Stimulated activated CD4-positive, alpha-beta T cell treated with anti-CD3 and anti-CD28 coated beads, Interleukin-1b, Interleukin-23, amount 100 ng/mL, for 24 hours (primary cell): ENCODE data around the gene MACROH2A1.

ENCODE experiments used
- DNase-seq, 4 experiments: peaks; one replicate each; pipeline ENCODE4 v3.0.0-alpha.2; 2020; ENCODE audit warnings: low read depth in 4 of 4, low spot score in 1 of 4

The MACROH2A1 gene

DNA sequence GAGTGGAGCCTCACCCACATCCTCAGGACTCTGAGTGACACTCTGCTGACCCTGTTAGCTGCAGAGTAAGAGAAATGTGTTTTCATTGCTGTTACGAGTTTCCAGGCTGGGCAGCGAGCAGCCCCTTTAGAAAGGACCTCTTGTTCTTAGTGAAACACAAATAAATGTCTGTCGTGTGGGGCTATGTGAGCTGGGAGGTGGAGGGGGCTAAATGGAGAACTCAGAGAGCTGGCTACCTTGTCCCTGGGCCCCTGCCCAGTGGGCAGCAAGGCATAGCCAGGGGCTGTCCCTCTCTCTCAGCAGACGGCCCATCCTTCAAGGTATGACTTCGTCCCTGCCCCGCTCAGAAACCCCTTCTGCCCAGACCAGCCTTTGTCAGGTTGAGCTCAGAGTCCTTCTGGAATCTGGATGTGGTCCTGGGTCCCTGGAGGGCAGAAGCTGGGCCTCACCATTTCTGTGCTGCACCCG, 38.0 kb upstream of the MACROH2A1 start:
- no peak for DNase-seq

DNA sequence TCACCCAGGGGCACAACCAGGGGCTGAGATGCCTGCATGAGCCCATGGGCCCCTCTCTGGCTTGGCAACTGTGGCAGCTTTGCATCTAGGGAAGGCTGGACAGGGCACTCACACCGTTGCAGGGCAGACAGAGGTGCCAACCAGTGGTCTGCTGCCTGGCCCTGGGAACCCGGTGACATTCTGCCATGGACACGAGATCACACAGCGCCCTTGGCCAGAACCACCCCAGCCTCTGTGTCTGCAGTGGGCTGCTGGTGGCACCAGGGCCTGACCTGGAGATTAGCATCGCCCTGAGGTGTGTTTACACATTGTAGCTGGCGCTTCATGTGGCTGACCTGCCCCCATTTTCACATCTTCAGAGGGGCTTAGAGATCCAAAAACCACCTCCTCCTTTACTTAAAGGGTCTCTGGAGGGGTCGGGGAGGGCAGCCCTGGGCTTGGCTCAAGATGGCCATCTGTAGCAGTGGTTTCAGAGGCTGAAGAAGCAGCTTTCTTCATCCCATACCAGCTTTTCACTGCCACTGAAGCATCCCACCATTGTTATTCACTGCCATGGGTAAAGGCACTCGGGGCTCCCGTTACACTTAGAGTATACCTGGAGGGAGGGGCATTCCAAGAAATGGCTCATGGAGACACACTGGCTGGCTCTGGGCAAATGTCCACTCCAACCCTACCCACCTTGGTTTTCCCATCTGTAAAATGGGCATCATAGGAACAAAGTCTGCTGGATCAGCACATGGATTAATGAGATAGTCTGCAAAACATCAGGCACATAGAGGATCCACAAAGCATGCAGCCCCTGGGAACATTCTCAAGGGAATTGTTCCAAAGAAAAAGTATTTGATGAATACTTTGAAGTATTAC, 36.7 kb upstream of the MACROH2A1 start:
- DNase-seq: no peak

DNA sequence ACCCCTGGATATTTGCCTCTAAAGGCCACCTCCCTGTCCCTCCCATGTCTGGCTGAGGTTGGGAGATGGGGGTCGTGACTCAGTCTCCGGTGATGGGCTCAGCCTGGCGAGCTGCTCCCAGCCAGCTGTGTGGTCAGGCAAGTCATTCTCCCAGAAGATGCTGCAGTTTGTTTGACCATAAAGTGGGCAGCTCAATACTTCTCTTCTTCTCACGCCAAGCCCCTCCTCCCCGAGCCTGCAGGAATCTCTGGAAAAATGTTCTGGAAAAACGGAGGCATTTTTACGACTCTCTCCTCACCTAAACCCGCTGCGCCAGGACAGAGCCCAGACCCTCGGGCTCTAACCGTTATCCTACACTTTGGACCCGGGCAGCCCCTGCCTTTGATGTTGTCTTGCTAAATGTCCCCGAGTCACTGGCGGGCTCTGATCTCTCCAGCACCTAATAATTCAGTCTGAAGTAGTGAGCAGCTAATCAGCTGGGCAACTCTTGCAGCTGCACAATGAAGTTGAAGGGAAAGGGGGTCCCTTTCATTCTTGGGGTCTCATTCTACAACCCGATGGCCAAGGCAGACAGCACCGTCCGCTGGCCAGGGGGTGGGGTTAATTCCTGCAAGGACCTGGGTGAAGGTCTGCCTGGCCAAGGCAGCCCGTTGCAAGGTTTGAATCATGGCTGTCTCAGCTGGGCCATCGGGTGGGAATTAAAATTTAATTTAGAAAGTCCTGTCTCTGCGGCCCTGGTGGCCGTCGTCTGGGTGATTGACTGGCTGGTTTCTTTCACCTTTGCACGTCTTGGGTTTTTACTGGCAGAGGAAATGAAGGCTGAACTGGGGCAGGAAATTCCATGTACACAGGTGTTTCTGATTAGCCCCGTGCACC, 35.8 kb upstream of the MACROH2A1 start:
- no peak for DNase-seq

- no peak for DNase-seq
Observed at GRCh38 chr5:135433681-135434426, 34.8 kb upstream of the MACROH2A1 start.

GRCh38 chr5:135432113-135432512, 33.1 kb upstream of the MACROH2A1 start:
- no peak for DNase-seq

- no peak for DNase-seq
Observed at GRCh38 chr5:135430135-135430437, 31.1 kb upstream of the MACROH2A1 start.

DNA sequence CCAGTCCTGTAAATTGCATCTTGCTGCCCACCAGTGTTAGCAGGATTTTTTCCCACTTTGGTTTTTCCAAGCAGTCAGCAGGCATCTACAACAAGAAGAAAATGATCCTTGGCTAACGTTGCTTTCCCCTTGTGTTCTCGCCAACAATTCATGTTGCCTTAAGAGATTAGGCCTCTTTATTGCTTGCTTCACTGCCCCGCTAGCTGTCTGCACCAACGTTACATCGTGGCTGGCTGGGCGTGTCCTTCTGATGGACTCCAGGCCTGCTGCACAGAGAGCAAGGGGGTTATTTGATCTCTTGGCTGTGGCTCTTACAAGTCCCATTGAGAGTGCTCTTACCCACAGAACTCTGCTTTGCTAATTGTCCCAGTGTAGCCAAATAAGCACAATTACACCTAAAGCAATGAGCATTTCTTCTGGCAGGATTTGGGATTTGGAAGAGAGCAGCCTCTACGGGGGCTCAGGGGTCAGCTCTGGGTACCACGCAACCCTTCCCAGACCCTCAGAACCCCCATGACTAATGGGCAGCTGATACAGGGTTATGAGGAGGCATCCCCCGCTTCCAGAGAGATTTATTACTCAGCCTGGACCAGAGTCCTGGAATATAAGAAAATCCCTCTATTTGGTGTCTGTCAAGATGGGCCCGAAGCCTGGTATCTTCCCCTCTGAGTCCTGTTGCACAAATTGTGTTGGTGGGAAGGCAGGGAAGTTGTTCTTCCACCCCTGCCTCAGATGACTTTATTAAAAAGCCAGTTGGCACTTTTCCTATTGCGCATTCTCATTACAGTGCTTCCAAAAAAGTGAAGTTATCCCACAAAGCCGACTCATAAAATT, 30.5 kb upstream of the MACROH2A1 start:
- DNase-seq: no peak

- no peak for DNase-seq
Observed at GRCh38 chr5:135428586-135428985, 29.6 kb upstream of the MACROH2A1 start.

DNA sequence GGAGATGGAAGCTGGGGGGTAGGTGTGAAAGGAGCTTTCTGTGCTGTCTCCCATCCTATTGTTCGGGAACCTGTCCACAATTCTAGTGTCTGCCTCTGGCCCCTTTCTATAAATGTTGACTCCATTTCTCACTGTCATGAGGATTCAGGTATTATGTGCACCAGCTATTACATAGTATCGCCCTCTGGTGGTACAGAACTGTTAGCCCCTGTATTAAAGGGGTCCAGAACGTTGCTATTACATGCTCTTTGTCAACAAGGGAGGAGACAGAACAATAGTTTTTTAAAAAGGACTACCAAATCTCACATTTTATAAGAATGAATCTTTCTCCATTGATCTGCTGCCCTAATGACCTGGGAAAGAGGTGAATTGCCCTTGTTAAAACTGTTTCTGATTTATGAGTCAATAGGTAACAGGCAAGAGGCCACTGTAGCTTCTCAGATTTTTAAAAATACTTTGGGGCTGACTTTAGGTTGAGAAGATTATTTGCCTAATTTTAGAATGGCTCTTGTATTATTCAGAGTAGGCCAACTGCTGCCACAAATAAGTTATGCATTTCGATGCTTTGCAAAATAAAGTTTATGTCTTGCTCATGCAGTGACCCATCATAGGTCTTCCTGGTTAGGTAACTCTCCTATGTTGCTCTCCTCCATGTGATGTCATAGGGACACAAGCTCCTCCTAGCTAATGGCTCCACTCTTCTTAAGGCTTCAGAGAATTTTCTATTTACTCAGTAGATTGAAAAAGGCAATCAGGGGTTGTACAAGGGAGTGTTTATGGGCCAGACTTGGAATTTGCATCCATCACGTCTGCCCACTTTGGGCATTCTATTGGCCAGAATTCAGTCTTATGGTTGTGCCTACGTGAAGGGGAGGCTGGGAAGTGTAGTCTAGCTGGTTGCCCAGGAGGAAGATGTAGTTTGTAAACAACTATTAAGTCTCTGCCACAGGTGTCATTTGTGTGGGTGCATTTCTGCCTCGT, 27.4 kb upstream of the MACROH2A1 start:
- DNase-seq: no peak

DNA sequence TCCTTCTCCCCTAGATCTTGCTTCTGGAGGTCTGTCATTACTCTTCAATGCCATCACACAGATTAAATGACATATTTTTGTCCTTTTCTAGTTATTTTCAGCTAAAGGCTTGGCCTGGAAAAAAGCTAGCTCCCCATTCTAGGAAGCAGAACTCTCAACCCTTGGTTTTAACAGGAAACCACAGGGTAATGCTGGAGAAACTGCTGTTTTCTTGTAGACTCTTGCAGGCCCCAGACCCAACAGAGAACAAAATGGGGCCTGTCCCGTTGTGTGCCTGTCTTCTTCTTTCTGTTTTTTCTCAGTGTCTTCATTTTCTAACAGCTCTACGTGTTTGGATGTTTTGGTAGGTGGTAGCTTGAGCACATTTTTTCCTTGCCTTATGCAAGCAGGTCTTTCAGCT, 26.6 kb upstream of the MACROH2A1 start:
- DNase-seq: no peak

GRCh38 chr5:135423846-135424168, 24.8 kb upstream of the MACROH2A1 start:
- DNase-seq: no peak

- DNase-seq: no peak
Observed at GRCh38 chr5:135423146-135423845, 24.3 kb upstream of the MACROH2A1 start.

DNA sequence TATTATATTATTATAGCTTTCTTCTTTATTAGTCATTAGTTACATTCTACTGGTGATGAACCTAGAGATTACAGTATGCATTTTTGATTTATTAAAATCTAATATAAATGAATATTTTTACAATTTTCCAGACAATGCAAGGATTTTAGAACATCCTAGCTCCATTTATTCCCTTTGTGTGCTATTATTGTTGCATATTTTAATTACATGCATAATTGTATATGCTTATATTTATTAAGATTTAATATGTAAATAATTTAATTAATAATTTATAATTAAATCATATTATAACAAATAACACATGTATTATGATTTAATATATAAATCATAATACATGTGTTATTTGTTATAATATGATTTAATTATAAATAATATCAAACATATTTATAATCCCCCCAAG, 23.4 kb upstream of the MACROH2A1 start:
- no peak for DNase-seq

GRCh38 chr5:135417083-135417482, 18.1 kb upstream of the MACROH2A1 start:
- DNase-seq: no peak

GRCh38 chr5:135405082-135405481, 6.1 kb upstream of the MACROH2A1 start:
- DNase-seq: no peak

DNA sequence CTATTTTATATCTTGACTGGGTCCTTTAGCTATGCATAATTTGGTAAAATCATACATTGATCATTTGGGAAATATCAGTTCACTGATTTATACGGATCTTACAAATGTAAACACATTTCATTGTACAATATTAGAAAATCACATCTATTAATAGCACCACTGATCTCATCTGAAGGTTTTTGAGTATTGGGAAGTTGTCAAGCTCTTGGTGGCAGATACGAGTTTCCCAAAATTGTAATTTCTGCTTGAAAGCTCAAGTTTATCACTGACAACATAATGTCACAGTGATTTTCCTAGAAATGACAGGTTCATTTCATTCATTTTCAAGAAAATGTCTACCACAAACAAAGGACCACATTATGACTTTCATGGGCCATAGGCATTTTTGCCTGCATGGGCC, 3.0 kb upstream of the MACROH2A1 start:
- no peak for DNase-seq

- DNase-seq: no peak
Observed at GRCh38 chr5:135400866-135401265, 1.8 kb upstream of the MACROH2A1 start.

DNA sequence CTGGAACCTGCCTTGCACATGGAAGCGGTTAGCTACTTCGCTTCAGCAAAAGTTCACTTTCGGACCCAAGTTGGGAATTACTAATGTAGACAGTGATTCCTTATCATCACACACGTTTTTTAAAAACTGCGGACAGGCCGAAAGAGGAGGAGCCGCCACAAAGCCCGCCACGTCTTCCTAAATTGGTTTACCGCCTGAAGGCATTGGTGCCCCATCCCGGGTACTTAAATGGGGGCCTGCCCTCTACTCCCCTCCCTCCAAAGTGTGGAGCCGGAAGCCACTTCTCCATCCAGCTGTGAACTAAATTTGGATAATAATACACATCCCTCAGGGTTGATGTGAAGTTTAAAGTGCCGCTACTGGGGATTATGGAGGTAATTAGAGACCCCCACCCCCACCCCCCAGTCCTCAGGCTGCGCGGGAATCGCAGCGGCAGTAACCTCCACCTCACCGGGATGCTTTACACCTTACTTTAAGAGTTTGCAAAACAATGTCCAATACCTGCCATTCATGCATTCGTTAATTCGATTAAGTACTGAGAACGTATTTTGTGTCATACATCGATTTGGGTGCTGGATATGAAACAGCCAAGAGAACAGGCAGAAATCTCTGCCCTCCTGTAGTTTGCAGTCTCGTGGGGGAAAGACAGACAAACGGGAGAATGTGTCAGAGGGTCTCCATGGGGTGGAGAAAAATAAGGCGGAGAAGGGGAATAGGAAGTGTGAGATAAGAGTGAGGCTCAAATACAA, 937 bp upstream of the MACROH2A1 start:
- no peak for DNase-seq
